NCI-H1436 (cell line): ENCODE data around the gene DPY19L2.
"Not testable (repeated sequence)": the region's sequence is repeated elsewhere in the genome, so short reads cannot be mapped to it uniquely, and the experiment has no call there.

Source experiments
- DNase-seq: peaks from one replicate; lab custom pipeline; 2025; lab: John Stamatoyannopoulos, UW

The DPY19L2 gene

DNA sequence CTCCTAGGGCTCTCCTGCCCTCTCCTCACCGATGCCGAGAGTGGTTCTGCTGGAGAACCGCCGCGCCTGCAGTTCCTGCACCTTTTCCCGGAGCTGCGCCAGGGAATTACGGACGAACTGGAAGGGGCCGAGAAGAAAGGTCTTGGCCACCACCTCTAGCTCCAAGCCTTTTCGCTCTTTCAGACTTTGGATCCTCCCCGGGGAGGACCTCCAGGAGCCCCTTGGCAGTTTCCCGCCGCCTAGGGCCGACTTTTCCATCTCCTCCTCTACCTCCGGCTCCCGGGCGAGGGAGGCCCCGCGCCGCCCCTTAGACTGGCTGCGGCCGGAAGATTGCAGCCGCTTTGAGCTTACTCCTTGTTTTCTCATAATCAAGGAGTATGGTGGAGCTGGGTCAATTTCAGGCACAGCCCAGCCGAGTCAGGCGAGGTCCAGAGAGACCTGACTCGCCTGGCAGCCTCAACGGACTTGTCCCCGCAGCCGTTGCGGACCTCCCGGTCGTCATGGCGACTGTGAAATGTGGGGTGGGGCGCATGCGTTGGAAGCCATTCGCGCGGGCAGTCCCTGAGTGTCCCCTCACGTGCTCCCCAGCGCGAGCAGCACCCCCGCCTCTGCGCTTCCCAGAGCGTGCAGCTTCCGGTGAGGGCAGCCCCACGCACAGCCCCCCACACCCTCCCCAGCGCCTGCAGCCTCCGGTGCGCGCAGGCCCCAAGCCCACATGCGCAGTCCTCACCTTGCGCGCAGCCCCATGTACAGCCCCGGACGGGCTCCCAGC, at the start of gene DPY19L2:
DPY19L2 (minus strand) TSS at position 466 of the 772 bp plus-strand sequence; CDS start at position 366, 100 bp downstream.
- DNase-seq = peak; percentile 76

DNA sequence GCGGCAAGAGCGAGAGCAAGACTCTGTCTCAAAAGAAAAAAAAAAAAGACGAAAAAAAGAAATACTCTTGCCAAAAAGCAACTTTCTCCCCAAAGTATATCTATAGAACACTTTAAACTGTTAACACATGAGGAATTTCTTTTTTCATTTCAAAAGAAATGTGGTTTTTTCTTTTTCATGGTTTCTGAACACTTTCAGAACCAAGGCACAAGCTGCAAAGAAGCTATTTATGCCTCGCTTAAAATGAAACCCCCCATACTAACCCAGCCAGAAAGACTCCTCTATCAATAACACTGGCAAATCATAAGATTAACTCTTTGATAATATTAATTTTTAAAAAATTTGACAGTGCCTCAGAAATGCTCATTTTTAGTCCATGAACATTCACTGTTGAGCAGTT, 48.6 kb upstream of the DPY19L2 start:
- not testable (repeated sequence) for DNase-seq

DNA sequence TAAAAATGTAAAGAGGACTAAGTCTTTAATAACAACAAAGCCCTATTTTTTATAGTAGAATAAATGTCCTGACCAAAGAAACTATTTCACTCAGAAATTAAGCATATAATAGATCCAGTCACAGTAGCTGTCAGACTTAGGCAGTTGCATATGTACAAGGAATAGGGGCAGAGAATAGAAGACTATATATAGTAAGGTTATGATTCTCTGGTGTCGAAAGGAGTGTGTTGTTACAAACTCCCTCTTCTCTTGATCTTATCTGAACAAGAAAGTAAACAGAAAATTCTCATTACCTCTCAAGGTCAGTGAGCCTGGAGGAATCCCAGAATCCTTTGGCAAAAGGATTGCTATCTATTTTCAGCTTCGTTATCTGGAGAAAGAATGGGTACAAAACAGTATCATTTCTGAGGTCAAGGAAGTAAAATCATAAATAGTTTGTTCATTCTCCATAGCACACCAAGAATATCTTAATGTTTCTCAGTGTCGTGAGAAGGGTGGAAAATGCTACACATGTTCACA, 46.9 kb upstream of the DPY19L2 start:
- not testable (repeated sequence) for DNase-seq

DNA sequence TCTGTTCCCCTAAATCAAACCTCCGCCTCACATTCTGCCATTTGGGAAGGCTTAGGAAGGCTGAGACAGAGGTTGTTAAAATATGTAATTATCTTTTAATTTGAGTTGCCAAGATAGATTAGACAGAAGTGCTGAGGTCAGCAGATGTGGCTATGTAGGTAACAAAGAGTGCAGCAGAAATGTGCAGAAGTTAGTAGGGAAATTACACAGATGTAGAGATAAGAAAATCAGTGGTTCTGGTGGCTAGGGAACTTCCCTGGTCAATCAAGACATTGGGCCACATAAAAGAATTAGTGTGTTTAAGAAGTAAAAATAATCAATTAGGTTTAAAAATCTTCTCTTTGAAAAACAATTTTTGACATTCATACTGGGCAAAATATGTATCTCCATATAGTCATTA, 46.1 kb upstream of the DPY19L2 start:
- DNase-seq = not testable (repeated sequence)

DNA sequence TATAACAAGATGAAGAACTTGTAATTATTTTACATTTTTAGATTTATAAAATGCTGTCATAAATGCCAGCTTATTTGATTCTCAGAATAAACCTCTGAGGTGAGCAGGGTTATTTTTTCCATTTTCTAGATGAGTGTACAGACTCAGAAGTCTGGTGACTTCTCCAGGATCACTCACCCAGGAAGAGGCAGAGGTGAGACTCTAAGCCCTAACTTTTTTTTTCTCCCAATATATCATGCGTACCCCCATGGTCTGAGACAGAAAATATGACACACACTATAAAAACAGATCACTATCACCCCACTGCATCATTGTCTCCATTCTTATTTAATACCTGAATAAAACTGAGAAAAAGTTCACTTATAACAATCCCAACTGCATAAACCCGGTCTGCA, 45.4 kb upstream of the DPY19L2 start:
- DNase-seq = not testable (repeated sequence)

DNA sequence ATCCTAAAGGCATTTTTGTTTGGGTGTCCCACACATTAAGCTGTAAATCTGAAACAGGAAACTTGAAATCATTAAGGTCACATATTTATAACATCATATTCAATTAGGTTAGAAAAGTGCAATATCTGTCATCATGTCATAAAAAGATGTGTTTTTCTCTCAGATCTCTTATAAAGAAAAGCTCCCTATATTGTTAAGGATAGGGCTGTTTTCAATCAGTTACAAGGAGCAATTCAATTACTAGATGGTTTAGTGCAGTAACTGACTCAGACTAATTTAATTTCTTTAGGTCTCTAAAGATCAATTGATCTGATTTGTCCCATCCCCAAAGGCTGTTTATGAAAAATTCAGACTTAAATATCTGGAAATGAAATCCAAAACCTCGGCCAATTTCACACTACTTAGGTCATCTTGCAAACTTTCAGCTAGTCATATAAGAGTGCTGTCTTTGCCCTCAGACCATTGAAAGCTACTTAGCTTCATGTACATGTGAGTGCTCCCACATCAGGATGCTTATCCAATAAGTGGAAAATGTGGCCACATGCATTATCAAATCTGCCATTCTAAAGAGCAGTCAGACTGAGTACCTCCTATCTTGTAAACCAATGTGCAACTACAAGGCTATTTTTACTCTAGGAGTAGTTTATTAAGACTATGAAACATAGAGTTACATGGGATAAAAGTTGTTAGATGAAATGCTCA, 44.8 kb upstream of the DPY19L2 start:
- not testable (repeated sequence) for DNase-seq

DNA sequence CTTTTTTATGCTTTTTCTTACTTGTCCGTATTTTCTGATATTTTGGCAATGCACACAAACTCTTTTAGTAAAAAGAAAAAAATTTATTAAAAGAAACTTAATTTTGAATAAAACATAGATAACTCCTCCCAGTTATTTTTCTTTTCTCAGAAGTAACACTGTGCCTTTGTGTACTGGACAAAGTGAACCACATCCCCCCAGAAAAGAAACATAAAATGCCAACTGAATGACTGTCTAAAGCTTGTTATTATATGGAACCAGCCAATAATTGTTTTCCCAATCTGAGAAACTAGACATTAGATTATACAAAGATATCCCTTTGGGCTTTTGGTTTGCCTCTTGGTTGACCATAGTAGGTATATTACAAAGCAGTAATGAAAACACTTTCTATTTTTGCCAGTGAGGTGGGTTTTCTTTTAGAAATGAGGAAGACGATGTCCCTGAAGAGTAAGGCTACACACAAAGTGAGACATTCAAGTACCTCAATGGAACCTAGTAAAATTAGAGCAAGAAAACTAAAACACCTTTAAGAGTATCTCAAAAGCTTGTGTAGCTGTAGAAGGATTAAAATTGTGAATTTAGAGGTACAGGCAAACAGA, 44.2 kb upstream of the DPY19L2 start:
- not testable (repeated sequence) for DNase-seq

DNA sequence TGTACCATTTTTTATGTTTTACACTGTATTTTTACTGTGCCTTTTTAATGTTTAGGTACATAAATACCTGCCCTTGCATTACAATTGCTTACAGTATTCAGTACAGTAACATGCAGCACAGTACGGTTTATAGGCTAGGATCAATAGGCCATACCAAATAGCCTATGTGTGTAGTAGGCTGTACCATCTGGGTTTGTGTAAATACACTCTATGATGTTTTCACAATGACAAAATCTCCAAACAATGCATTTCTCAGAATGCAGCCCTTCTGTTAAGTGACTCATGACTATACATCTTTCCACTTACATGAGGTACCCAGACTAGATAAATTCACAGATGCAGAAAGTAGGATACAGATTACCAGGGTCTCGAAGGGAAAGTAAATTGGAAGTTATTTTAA, 43.0 kb upstream of the DPY19L2 start:
- DNase-seq = not testable (repeated sequence)

DNA sequence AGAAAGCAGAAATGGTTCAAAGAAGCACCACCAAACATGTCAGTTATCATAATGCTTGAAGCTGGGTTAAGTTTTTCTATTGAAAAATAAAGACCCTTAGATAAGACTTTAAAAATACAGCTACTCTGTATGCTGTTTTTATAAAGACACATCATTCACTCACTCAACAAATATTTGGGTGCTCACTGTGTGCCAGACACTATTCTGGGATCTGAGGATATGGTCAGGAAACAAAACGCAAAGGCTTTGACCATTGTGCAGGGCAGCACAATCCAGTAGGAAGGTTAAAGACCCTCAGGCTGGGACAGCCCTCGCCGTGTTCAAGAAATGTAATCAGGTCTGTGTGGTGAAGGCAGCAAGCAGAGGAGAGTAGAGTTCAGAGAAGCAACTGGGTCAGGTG, 38.0 kb upstream of the DPY19L2 start:
- no peak for DNase-seq

DNA sequence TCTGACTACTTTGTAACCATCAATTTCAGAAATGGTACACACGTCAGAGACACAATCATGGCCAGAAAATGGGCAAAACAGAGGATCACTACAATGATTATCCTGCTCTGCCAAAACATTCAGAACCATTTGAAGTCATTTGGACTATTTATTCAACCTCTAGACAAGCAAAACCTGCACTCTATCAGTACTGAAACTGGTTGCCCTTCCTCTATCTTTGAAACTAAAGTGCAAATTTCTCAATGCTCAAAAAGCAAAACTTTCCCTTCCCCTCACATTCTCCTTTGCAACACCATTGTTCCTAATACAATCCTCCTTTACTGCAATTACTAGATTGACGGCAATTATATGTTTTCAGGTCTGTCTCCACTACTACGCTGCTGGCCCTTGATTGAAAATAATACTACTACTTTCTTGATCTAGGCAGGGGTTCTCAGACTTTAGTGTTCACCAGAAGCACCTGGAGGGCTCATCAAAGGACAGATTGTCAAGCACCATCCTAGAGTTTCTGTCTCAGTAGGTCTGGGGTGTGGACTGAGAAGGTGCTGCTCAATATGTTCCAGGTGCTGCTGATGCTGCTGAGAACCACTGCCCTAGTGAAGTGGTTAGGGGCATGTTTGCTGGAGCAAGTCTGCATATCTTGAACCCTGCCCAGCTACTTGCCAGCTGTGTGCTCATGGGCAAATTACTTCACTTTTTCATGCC, 31.5 kb upstream of the DPY19L2 start:
- not testable (repeated sequence) for DNase-seq

DNA sequence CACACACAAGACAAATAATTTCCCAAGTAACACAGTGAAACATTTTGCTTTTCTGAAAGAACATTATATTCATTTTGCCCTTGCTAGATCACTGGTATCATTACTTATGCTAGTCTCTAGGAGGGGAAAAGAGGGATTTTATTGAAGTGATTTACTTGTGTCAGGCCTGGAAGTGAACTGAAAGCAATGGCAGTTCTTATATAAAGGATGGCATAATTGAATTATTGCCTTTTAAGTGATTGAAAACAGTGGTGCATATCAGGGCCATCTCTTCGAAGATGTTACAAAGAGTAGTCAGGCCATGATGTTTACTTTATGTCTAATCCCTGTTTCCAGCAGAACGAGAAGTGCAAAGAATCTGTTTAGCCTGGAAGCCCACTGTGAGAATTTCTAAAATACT, 30.7 kb upstream of the DPY19L2 start:
- not testable (repeated sequence) for DNase-seq

DNA sequence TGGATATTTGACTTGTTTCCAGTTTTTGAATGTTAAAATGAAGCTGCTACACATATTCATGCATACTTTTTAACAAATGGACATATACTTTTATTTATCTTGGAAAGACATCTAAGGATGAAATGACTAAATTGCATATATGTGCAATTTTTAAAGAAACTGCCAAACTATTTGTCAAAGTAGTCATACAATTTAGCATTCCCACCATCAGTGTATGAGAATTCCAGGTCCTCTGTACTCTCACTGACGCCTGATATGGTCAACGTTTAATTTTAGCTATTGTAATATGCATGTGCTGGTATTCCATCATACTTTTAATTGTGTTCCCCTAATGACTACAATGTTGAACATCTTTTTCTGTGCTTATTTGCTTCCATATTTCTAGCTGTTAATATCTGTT, 22.5 kb upstream of the DPY19L2 start:
- not testable (repeated sequence) for DNase-seq

DNA sequence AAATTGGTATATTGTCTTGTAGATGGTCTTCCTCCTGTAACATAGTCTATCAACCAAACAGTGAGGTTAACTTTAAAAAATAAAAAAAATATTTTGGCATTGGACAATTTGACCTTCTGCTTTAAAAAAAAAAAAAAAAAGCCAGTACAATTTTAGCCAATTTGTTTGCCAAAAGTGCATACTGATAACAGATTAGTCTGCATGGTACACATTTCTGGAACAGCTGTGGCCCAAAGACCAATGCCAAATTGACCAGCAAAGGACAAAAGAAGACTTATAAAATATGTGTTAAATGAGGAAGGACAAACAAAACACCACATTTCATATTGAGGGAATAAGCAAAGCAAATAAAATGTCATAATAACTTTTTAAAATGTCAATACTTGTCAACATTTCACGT, 20.8 kb upstream of the DPY19L2 start:
- not testable (repeated sequence) for DNase-seq

DNA sequence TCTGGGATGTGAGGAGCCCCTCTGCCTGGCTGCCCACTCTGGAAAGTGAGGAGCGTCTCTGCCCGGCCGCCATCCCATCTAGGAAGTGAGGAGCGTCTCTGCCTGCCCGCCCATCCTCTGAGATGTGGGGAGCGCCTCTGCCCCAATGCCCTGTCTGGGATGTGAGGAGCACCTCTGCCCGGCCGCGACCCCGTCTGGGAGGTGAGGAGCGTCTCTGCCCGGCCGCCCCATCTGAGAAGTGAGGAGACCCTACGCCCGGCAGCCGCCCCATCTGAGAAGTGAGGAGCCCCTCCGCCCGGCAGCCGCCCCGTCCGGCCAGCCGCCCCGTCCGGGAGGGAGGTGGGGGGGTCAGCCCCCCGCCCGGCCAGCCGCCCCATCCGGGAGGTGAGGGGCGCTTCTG, 18.3 kb upstream of the DPY19L2 start:
- not testable (repeated sequence) for DNase-seq

DNA sequence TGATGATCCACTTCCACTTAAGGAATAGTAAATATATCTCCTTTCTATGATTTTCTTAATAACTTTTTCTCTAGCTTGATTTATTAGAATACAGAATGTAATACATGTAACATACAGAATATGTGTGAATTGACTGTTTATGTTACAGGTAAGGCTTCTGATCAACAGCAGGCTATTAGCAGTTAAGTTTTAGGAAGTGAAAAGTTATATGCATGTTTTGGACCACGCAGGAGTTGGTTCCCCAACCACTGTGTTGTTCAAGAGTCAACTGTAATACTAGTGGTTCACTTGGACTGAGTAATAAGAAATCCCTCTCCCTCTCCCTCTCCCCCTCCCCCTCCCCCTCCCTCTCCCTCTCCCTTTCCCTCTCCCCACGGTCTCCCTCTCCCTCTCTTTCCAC, 17.5 kb upstream of the DPY19L2 start:
- not testable (repeated sequence) for DNase-seq

DNA sequence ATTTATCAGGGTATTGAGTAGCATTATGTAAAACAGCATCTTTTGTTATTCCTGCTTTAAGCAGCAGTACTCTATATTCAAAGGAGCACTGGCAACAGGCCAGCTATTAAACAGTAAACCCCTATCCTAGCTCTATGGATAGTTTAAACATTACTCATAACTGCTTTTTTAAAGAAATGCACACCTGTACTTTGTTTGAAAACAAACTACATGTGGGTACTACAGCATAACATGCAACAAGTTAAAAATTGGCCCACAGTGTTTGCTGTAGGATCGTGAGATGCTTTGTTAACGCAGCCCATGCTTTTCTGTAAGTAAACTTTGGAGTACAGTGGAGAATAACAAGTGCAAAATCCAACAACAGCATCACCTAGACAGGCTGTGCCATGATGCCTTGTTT, 14.3 kb upstream of the DPY19L2 start:
- DNase-seq = not testable (repeated sequence)

DNA sequence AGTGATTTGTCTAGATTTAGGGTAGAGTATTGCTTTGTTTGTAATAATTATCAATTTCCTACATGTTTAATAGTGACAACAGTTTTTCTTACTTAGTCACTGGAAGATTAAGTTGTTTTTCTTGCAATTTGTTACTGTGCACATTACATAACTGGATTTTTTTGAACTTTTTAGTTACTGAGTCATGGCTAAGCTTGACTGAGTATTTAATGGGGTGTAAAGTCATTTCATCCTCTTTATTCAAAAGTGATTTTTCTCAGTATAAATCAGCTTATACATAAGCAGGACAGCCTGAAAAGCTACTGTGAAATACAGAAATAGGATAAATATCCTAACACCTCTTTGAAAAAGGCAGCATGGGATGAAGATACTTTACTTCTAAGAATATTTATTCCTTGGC, 12.5 kb upstream of the DPY19L2 start:
- not testable (repeated sequence) for DNase-seq

DNA sequence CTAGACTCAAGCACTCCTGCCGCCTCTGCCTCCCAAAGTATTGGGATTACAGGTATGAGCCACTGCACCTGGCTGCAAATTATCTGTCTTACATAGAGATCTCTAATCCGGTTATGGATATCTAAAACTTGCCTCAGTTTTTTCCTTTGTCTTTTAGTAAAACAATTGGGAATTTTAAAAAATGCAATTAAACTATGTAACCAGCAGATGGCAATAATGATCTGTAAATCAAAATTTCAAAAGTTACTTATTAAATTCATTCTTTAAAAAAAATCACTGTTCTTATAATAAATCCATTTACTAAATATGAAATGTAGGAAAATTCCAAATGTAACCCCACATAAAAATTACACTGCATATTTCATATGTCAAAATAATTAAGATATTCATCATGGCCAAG, 4.3 kb upstream of the DPY19L2 start:
- not testable (repeated sequence) for DNase-seq

DNA sequence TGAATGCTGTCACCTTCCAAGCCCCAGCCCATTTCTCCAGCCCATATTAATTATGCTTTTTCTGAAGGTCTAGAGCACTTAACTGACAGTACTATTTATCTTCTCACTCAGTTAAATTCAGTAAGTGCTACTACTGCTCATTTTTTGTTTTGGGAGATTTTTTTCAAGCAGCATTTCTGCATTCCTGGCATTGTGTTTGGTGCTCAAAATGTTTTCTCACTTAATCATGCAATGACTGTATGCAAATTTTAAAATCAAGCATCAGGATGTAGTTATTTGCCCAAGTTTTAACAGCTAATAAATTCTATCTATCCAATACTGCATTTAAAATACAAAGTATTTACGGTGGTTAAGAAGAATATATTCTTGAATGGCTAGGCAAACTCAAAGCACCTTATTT, 1.6 kb upstream of the DPY19L2 start:
- DNase-seq = not testable (repeated sequence)

DNA sequence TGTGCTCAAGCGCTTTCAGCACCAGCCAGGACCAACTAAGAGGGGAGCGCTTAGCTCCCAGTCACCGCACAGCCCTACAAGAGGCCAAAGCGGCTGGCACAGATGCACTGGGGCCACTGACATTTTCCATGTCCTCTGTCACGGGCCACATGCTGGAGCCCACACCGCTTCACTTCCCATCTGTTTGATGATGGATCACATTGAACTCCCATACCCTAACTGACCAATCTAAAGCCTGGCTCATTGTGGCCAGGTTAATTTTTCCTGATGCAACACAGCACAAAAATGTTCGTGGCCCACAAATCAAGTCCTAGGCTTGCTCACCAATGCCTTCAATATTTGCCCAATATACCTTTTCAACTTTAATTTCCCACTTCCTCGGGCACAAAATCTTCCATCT, 1.1 kb upstream of the DPY19L2 start:
- DNase-seq = not testable (repeated sequence)

DNA sequence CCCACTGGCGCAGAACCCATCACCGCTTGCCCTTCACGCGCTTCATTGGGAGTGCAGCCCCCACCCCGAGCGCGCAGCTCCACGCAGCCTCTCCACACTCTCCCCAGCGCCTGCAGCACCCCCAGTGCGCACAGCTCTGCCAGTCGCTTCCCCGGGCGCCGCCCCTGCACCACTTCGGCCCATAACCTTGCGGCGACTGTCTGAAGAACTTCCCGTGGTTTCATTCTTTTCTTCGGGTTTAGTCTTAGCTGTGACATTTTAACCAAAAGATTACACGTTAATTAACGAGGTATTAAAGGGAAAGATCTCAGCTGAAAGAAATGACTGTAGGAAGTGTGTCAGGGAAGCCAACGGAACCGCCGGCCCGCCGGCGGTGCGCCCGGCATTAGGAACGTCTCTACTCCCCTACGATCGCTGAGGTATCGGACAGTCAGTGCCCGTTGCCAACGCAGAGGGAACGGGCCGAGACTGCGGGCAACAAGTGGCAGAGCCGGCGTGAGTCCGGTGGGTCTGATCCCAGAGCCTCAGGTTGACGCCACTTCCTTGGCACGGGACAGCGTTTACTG, 590 bp upstream of the DPY19L2 start:
- not testable (repeated sequence) for DNase-seq

DNA sequence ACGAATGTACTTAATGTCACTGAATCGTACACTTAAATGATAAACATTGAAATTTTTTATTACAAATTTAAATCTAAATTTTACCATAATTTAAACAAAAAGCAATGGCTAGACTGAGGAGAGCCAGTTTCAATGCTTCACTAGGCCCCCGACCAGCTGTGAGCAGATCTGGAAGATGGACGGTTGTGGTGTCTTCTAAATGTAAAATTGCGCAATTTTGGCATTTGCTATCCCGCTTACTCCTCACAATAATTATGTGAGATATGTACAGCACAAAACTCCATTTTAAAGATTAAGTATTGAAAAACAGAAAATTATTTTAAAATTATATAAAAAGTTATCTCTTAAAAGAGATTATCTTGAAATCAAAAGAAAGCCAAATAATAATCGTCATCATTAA, 5.3 kb downstream of the DPY19L2 start:
- not testable (repeated sequence) for DNase-seq
